ENCODE data around the gene DNMT1.

DNA sequence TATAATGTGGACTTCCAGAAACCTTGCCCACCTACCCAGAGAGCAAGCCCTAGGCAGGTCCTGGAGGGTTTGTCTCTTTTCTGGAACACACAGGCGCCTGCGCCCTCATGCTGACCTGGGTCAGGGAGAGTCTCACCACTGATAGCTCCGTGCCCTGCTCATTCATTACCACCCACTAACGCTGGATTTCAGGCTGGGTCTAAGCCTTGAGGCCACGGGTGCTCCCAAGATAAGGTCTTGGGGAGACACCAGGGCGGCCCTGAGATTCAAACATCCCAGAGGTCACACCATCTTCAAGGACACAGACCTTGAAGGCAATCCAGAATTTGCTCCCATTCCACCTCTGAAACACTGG, 31.2 kb upstream of the DNMT1 start:
- TF ChIP-seq, protein P1, sequence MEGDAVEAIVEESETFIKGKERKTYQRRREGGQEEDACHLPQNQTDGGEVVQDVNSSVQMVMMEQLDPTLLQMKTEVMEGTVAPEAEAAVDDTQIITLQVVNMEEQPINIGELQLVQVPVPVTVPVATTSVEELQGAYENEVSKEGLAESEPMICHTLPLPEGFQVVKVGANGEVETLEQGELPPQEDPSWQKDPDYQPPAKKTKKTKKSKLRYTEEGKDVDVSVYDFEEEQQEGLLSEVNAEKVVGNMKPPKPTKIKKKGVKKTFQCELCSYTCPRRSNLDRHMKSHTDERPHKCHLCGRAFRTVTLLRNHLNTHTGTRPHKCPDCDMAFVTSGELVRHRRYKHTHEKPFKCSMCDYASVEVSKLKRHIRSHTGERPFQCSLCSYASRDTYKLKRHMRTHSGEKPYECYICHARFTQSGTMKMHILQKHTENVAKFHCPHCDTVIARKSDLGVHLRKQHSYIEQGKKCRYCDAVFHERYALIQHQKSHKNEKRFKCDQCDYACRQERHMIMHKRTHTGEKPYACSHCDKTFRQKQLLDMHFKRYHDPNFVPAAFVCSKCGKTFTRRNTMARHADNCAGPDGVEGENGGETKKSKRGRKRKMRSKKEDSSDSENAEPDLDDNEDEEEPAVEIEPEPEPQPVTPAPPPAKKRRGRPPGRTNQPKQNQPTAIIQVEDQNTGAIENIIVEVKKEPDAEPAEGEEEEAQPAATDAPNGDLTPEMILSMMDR (IDR thresholded peaks at IDR 0.05): no peak
- TF ChIP-seq POLR2A (IDR thresholded peaks at IDR 0.05): no peak

Measured in esophagus squamous epithelium (tissue), 4 donors.